H1 (cell line): ENCODE results near the gene ARL2BP. TPM values are rescaled to one million over a fixed set of nuclear protein-coding genes. Genes with fewer than 3 reads are reported as not detected.
A peak's percentile ranks its signal among the peaks of the same experiment; 100 is the strongest.

Source experiments
- CTCF ChIA-PET: fragments of 300-600 bp; sonication (Branson Sonifier 250); formaldehyde crosslinking; loops from one replicate; lab custom pipeline; 2021; ENCODE audit not compliant: partially characterized antibody; lab: Charles Lee
- POLR2A ChIA-PET: fragments of 300-600 bp; sonication (Branson Sonifier 250); formaldehyde crosslinking; loops from one replicate; lab custom pipeline; 2021; ENCODE audit warnings: inconsistent platforms; ENCODE audit not compliant: partially characterized antibody; lab: Charles Lee
- DNase-seq, 2 experiments: peaks; one replicate each; pipeline versions ENCODE4 v3.0.0 to v3.0.0-alpha.2; 2010 to 2022; ENCODE audit warnings: low spot score in 2 of 2, low read depth in 1 of 2, mixed read lengths in 1 of 2
- FAIRE-seq: peaks from 2 replicates; lab custom pipeline; 2011; peaks lifted over from hg19 to GRCh38; lab: Jason Lieb, UNC
- H2AFZ ChIP-seq: 2 replicates; pipeline ENCODE4 v1.8.1; 2012; ENCODE audit warnings: low read length, inconsistent platforms
- H2AK5ac ChIP-seq: 2 replicates; pipeline ENCODE4 v1.6.1; 2013; ENCODE audit warnings: low read depth, low read length
- H2BK120ac ChIP-seq: replicated peaks from 2 replicates; pipeline ENCODE3; 2013; ENCODE audit warnings: low read depth, low read length, inconsistent platforms
- H2BK12ac ChIP-seq: 2 replicates; pipeline ENCODE4 v1.6.1; 2013; ENCODE audit warnings: low read depth, low read length
- H2BK15ac ChIP-seq: 2 replicates; pipeline ENCODE4 v1.6.1; 2013; ENCODE audit warnings: low read length
- H2BK20ac ChIP-seq: 2 replicates; pipeline ENCODE4 v1.6.1; 2013; ENCODE audit warnings: low read length
- H2BK5ac ChIP-seq: 2 replicates; pipeline ENCODE4 v1.6.1; 2013; ENCODE audit warnings: low read depth, low read length
- H3K14ac ChIP-seq: 2 replicates; pipeline ENCODE4 v1.6.1; 2013; ENCODE audit warnings: inconsistent platforms; ENCODE audit not compliant: insufficient read length
- H3K18ac ChIP-seq: 2 replicates; pipeline ENCODE4 v1.6.1; 2013; ENCODE audit warnings: low read length; ENCODE audit errors: extremely low read depth
- H3K23ac ChIP-seq: 2 replicates; pipeline ENCODE4 v1.6.1; 2013; ENCODE audit warnings: inconsistent platforms; ENCODE audit not compliant: insufficient read length
- H3K23me2 ChIP-seq: 2 replicates; pipeline ENCODE4 v1.6.1; 2013; ENCODE audit warnings: low read depth, low read length
- H3K27ac ChIP-seq: 2 replicates; pipeline ENCODE4 v1.6.1; 2011; ENCODE audit warnings: low read depth, low read length, inconsistent platforms
- H3K27me3 ChIP-seq, 4 experiments: replicated peaks in 1 of 4; 1 replicate in 1 of 4; 2 replicates in 3 of 4; pipeline versions ENCODE4 v1.6.1 to v1.8.1; 2011 to 2013; ENCODE audit warnings: low read length in 3 of 4, mild to moderate bottlenecking in 3 of 4, inconsistent platforms in 2 of 4, mixed read lengths in 2 of 4, moderate library complexity in 1 of 4; ENCODE audit not compliant: control insufficient read depth in 3 of 4, insufficient read depth in 3 of 4; ENCODE audit errors: extremely low read depth in 1 of 4
- H3K36me3 ChIP-seq, 4 experiments: 2 replicates each; pipeline versions ENCODE4 v1.6.1 to v1.8.1; 2011 to 2013; ENCODE audit warnings: mild to moderate bottlenecking in 4 of 4, low read length in 3 of 4, moderate library complexity in 2 of 4, control low read depth in 1 of 4, inconsistent platforms in 1 of 4; ENCODE audit not compliant: insufficient read depth in 4 of 4, control insufficient read depth in 2 of 4
- H3K4ac ChIP-seq: replicated peaks from 2 replicates; pipeline ENCODE3; 2013; ENCODE audit warnings: low read length, low read depth, mixed read lengths, inconsistent platforms; ENCODE audit not compliant: insufficient read length
- H3K4me1 ChIP-seq, 4 experiments: replicated peaks in 1 of 4; 1 replicate in 1 of 4; 2 replicates in 3 of 4; pipeline versions ENCODE4 v1.6.1 to v1.8.1; 2011 to 2013; ENCODE audit warnings: low read length in 3 of 4, inconsistent platforms in 2 of 4, mixed read lengths in 1 of 4; ENCODE audit not compliant: insufficient read depth in 4 of 4, control insufficient read depth in 3 of 4
- H3K4me2 ChIP-seq, 2 experiments: 2 replicates each; pipeline versions ENCODE4 v1.6.1 to v1.8.1; 2011 to 2013; ENCODE audit warnings: low read depth in 2 of 2, low read length in 2 of 2, control low read depth in 1 of 2, inconsistent platforms in 1 of 2, mild to moderate bottlenecking in 1 of 2; ENCODE audit not compliant: insufficient read depth in 1 of 2
- H3K4me3 ChIP-seq, 4 experiments: fragments of 200-600, 300-600 bp in 1 of 4; sonication (generic), shearing (Covaris generic), sonication (Bioruptor Twin) in 1 of 4; 2 replicates each; pipeline versions ENCODE4 v1.5.1 to v1.8.1; 2011 to 2016; ENCODE audit warnings: low read length in 4 of 4, low read depth in 3 of 4, control low read depth in 2 of 4, inconsistent platforms in 2 of 4, mild to moderate bottlenecking in 2 of 4, mixed read lengths in 1 of 4, moderate library complexity in 1 of 4; ENCODE audit not compliant: insufficient read depth in 2 of 4; ENCODE audit errors: extremely low read depth in 1 of 4
- H3K56ac ChIP-seq: replicated peaks from 2 replicates; pipeline ENCODE3; 2013; ENCODE audit warnings: low read depth, mild to moderate bottlenecking, mixed read lengths, low read length, inconsistent platforms; ENCODE audit not compliant: insufficient read length
- H3K79me1 ChIP-seq: 2 replicates; pipeline ENCODE4 v1.6.1; 2013; ENCODE audit warnings: low read depth, low read length, control low read depth
- H3K79me2 ChIP-seq, 2 experiments: 2 replicates each; pipeline versions ENCODE4 v1.6.1 to v1.8.1; 2012 to 2013; ENCODE audit warnings: low read length in 2 of 2, mild to moderate bottlenecking in 2 of 2, inconsistent platforms in 1 of 2; ENCODE audit not compliant: insufficient read depth in 2 of 2, control insufficient read depth in 1 of 2
- H3K9ac ChIP-seq, 4 experiments: replicated peaks in 1 of 4; 1 replicate in 1 of 4; 2 replicates in 3 of 4; pipeline versions ENCODE4 v1.6.1 to v1.8.1; 2011 to 2013; ENCODE audit warnings: low read depth in 3 of 4, low read length in 3 of 4, control low read depth in 2 of 4, mild to moderate bottlenecking in 2 of 4, moderate library complexity in 2 of 4, inconsistent platforms in 1 of 4; ENCODE audit errors: extremely low read depth in 1 of 4
- H3K9me3 ChIP-seq, 2 experiments: 2 replicates each; pipeline versions ENCODE4 v1.6.1 to v1.8.1; 2012 to 2013; ENCODE audit warnings: mild to moderate bottlenecking in 2 of 2, moderate library complexity in 2 of 2, control low read depth in 1 of 2, inconsistent platforms in 1 of 2, low read depth in 1 of 2, low read length in 1 of 2, mixed read lengths in 1 of 2; ENCODE audit not compliant: insufficient read depth in 2 of 2
- H4K20me1 ChIP-seq, 2 experiments: replicated peaks in 1 of 2; 2 replicates each; pipeline versions ENCODE3 to v1.8.1; 2011 to 2013; ENCODE audit warnings: inconsistent platforms in 2 of 2, low read length in 2 of 2, mild to moderate bottlenecking in 1 of 2; ENCODE audit not compliant: insufficient read depth in 2 of 2, control insufficient read depth in 1 of 2
- H4K5ac ChIP-seq: 2 replicates; pipeline ENCODE4 v1.6.1; 2013; ENCODE audit warnings: low read length, low read depth, mixed read lengths, inconsistent platforms; ENCODE audit not compliant: insufficient read length
- H4K8ac ChIP-seq: 2 replicates; pipeline ENCODE4 v1.8.0; 2013; ENCODE audit warnings: mild to moderate bottlenecking, moderate library complexity, low read length, inconsistent platforms; ENCODE audit not compliant: insufficient read depth; ENCODE audit errors: extremely low read depth
- H4K91ac ChIP-seq: replicated peaks from 2 replicates; pipeline ENCODE3; 2013; ENCODE audit warnings: low read length, mixed read lengths, inconsistent platforms; ENCODE audit not compliant: insufficient read length
- ASH2L ChIP-seq: fragments of 200-600, 300-600 bp; sonication (generic); IDR thresholded peaks from one replicate; pipeline ENCODE4 v1.7.1; 2017; ENCODE audit warnings: low read length
- BACH1 ChIP-seq: IDR thresholded peaks from 2 replicates; pipeline ENCODE4 v1.6.1; 2012; ENCODE audit warnings: low read length, improper control_type of control experiment
- CEBPB ChIP-seq: IDR thresholded peaks from 2 replicates; pipeline ENCODE4 v1.6.1; 2012; ENCODE audit warnings: low read depth, low read length
- CHD1 ChIP-seq: IDR thresholded peaks from 2 replicates; pipeline ENCODE4 v1.6.1; 2012; ENCODE audit warnings: low read depth, low read length, improper control_type of control experiment
- EGR1 ChIP-seq: IDR thresholded peaks from 2 replicates; pipeline ENCODE4 v1.6.1; 2011; ENCODE audit warnings: low read depth, low read length, borderline replicate concordance
- JUND ChIP-seq: IDR thresholded peaks from 2 replicates; pipeline ENCODE4 v1.6.1; 2011; ENCODE audit warnings: mild to moderate bottlenecking, improper control_type of control experiment, low read length
- PHF8 ChIP-seq: fragments of 200-600 bp; sonication (generic); conservative IDR thresholded peaks from 2 replicates; pipeline ENCODE4 v1.7.1; 2012; ENCODE audit warnings: low read depth, mild to moderate bottlenecking, inconsistent platforms, low read length, moderate library complexity
- POLR2AphosphoS5 ChIP-seq: IDR thresholded peaks from 2 replicates; pipeline ENCODE4 v1.6.1; 2011; ENCODE audit warnings: low read depth, low read length
- RXRA ChIP-seq: IDR thresholded peaks from 2 replicates; pipeline ENCODE4 v1.6.1; 2011; ENCODE audit warnings: low read depth, mild to moderate bottlenecking, low read length, moderate library complexity; ENCODE audit not compliant: insufficient read depth
- SIX5 ChIP-seq: IDR thresholded peaks from 2 replicates; pipeline ENCODE4 v1.6.1; 2011; ENCODE audit warnings: mild to moderate bottlenecking, low read depth, low read length
- TAF1 ChIP-seq: IDR thresholded peaks from 2 replicates; pipeline ENCODE4 v1.6.1; 2011; ENCODE audit warnings: mild to moderate bottlenecking, low read depth, low read length
- TEAD4 ChIP-seq: IDR thresholded peaks from 2 replicates; pipeline ENCODE4 v1.6.1; 2012; ENCODE audit warnings: low read depth, low read length, inconsistent platforms, mixed read lengths
- ZNF274 ChIP-seq: IDR thresholded peaks from 2 replicates; pipeline ENCODE4 v1.7.0; 2012; ENCODE audit warnings: low read length, borderline replicate concordance; ENCODE audit errors: extremely low read depth
- WGBS, 2 experiments: shearing (Covaris generic) in 1 of 2; methylation state at CpG; one replicate each; pipeline versions ENCODE4 v1.1.6 to v1.1.7; 2013 to 2015; ENCODE audit warnings: low lambda C conversion rate in 2 of 2, mixed read lengths in 2 of 2, inconsistent platforms in 1 of 2, low coverage in 1 of 2, missing lambda C conversion rate in 1 of 2; ENCODE audit not compliant: insufficient replicate concordance in 2 of 2, insufficient coverage in 1 of 2, insufficient read length in 1 of 2; ENCODE audit errors: extremely low coverage in 1 of 2, missing lambda C conversion rate in 1 of 2; 5-methylcytosine and 5-hydroxymethylcytosine counted together
- polyA plus RNA-seq, 7 experiments: library from polyadenylated mRNA; depleted of rRNA in 3 of 7; stranded (reverse) in 5 of 7; unstranded in 2 of 7; fragments of >200 nt in 5 of 7; fragments of 200-250 nt in 2 of 7; gene quantifications; 1 replicate in 5 of 7; 2 replicates in 1 of 7; 4 replicates in 1 of 7; pipeline versions ENCODE4 v1.2.1 to v1.2.3, GENCODE V29; 2011 to 2013; ENCODE audit warnings: missing spikeins in 2 of 7, mixed read lengths in 2 of 7
- total RNA-seq: library from RNA; stranded (reverse); fragmentation: NEBNext Ultra II Directional; extraction: Animal tissue kit (Norgen Biotek cat#: 25700); gene quantifications from 2 replicates; pipeline ENCODE4 v1.2.1, GENCODE V29; 2021
- TF ChIP-seq, protein P1 (sequence below): IDR thresholded peaks from 2 replicates; pipeline ENCODE4 v1.6.1; 2012; ENCODE audit warnings: inconsistent platforms

Gene ARL2BP
- total and polyA plus RNA-seq, 2 of the 8 experiments (the other 6 are each of a cell fraction or from before 2014, with no cell fraction given) = 13.6 to 18.3 TPM

DNA sequence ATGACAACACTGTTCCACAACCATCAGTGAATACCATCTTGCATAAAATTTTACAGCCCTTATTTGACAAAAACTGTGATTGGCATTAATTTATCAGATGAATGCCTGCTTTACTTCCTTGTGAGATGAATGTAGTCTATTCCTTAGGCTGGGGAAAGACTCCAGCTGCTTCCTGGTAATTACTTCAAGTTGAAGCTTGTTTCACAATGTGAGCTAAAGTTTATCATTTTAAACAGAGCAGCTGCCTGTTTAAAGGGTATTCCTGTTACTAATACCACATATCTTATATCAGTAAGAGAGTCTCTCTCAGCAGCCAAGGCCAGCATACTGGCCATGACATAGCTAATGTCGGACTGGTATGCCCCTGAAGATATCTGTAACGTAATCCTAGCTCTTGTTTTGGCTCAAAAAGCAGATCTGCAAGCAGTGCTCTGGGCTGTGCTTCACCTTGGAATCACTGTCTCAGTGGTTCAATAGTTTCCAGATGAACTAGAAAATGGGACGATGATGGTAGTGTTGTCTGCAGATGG lies 13.2 kb upstream of the ARL2BP start:
- DNase-seq (no peak), FAIRE-seq (no peak)
- TF ChIP-seq BACH1 (no peak), POLR2AphosphoS5 (no peak), RXRA (no peak), ZNF274 (no peak), JUND (no peak), SIX5 (no peak), CEBPB (no peak), TEAD4 (no peak), EGR1 (no peak), TAF1 (no peak), PHF8 (no peak), CHD1 (no peak), ASH2L (no peak)
- TF ChIP-seq, protein P1, sequence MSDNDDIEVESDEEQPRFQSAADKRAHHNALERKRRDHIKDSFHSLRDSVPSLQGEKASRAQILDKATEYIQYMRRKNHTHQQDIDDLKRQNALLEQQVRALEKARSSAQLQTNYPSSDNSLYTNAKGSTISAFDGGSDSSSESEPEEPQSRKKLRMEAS = no peak
- Histone ChIP-seq H3K4ac (no peak overlapping the region), H3K4me1 (no peaks in the 10 kb centered on the region), H2BK12ac (no peak overlapping the region), H4K91ac (no peak overlapping the region), H3K23me2 (peaks cover 2% of the 10 kb centered on the region), H2AFZ (no peak overlapping the region), H3K4me2 (no peak overlapping the region), H3K56ac (no peak overlapping the region), H3K79me2 (no peaks in the 10 kb centered on the region), H4K5ac (no peak overlapping the region), H3K4me3 (no peak overlapping the region), H2BK20ac (no peak overlapping the region), H3K27me3 (no peaks in the 10 kb centered on the region), H3K36me3 (peaks cover 20 to 48% (median 37%) of the 10 kb centered on the region in 4 experiments; a peak in 7 of 8 replicates), H3K23ac (no peak overlapping the region), H4K20me1 (no peaks in the 10 kb centered on the region), H2BK120ac (no peak overlapping the region), H2BK15ac (no peak overlapping the region), H3K9me3 (no peaks in the 10 kb centered on the region), H2BK5ac (no peak overlapping the region), H2AK5ac (no peak overlapping the region), H3K18ac (no peak overlapping the region), H3K9ac (no peak overlapping the region), H4K8ac (0 out of 2 replicates have a peak overlapping the region, but pooled peaks have one; percentile 41), H3K14ac (no peak overlapping the region), H3K79me1 (no peaks in the 10 kb centered on the region), H3K27ac (no peak overlapping the region)
- POLR2A ChIA-PET = no interaction called here
- CTCF ChIA-PET = interaction anchor here (0.8 to 1.8 kb wide), 2 partner anchors 17 to 40 kb away, joined by 3 read pairs; no protein-coding TSS in a partner anchor
- WGBS, 2 experiments = 89% methylated on average over 3 of the region's 3 CpGs; no CpG with 5 or more reads in 1 of the 2 experiments
